HG03025 (cell line): ENCODE results near the gene ABHD2.
A peak's percentile ranks its signal among the peaks of the same experiment; 100 is the strongest.
"Not testable (repeated sequence)": the region's sequence is repeated elsewhere in the genome, so short reads cannot be mapped to it uniquely, and the experiment has no call there.

ENCODE experiments used
- ATAC-seq: cut with Tn5 transposase; IDR thresholded peaks from one replicate; pipeline ENCODE4 v1.9.1; 2021; ENCODE audit warnings: mild to moderate bottlenecking, moderate library complexity; ENCODE audit not compliant: unreplicated experiment, low FRiP score

Gene ABHD2

DNA sequence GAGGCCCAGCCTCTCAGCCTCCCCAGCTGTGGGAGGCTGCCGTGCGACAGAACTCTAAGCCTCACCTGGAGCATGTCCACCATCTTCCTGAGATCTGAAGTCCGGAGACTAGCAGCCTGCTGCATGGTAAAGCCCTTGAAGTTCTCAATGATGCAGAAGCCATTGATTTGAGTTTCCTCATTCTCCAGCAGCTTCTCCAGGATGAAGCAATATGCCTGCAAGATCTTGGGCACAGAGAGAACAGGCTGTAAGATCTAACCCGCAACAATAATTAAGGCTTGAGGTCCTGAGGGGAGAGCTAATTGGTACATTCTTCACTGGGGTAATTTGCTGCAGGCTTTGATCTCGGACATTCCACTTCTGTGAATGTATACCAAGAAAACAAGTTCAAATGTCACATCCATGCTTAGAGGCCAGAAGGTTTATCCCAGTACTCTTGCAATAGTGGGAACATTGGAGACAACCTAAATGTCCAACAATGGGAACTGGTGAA is 123.5 kb downstream of the ABHD2 start:
- ATAC-seq, result no peak

GRCh38 chr15:89215627-89216026 is 127.4 kb downstream of the ABHD2 start:
- no peak for ATAC-seq

- ATAC-seq, result no peak
Observed at GRCh38 chr15:89217031-89217430, 128.8 kb downstream of the ABHD2 start.

GRCh38 chr15:89217686-89218376 is 129.6 kb downstream of the ABHD2 start:
- ATAC-seq, result no peak

DNA sequence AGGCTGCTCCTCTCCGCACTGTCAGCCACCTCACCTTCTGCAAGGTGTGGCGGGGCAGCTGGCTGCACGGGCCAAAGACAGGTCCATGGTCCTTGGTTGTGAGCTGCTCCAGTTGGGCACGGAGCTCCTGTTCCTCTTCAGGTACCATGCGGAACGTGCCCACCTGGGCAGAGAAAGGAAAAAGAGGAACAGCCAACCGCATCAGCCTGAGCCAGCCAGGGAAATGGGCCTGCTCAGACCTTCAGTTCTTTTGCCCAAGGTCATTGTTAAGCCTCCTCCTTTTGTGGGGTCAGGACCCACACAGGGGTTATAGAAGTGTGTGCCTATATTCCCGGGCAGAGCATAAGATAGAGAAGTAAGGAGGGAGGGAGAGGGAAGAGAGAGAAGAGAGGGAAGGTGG is 130.3 kb downstream of the ABHD2 start:
- no peak for ATAC-seq

DNA sequence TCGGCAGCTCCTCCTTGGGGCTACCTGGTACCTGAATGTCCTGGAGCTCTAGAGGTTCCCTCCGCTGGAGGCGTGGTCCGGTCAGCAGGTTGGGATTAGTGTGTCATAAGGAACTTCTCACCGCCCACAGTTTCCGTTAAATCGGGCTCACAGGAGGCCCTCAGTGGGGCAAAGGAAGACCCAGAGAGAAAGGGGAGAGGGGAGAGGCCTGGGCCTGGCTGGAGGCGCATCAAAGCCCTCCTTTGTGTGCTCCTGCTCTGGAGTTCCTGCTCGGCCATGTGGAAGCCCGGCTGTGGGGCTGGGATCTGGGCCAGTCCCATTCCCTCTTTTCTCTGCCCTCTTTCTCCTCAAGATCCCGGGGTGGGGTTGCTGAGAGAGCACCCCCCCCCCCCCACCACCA is 133.3 kb downstream of the ABHD2 start, which contains the start of gene RLBP1:
TSS of gene RLBP1 (minus strand) at position 37 of the 400 bp plus-strand sequence. CDS start 2,604 bp downstream, outside the sequence.
- ATAC-seq, result no peak

DNA sequence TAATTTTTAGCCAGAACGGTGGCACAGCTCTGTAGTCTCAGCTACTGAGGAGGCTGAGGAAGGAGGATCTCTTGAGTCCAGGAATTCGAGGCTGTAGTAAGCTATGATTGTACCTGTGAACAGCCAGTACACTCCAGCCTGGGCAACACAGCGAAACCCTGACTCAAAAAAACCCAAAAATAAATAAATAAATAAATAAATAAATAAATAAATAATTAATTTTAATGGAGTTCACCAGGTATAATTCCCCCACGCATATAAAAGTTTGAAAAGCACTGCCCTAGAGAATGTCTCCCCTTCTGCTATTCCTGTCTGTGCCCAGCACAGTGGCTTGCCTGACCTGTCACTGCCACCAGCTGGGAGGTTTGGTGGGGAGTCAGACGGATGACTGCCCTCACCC is 137.3 kb downstream of the ABHD2 start:
- ATAC-seq, result no peak

GRCh38 chr15:89226359-89227221 is 138.3 kb downstream of the ABHD2 start:
- ATAC-seq, result no peak

- ATAC-seq, result no peak
Observed at GRCh38 chr15:89227425-89227824, 139.2 kb downstream of the ABHD2 start.

GRCh38 chr15:89230277-89230676 is 142.0 kb downstream of the ABHD2 start:
- no peak for ATAC-seq

DNA sequence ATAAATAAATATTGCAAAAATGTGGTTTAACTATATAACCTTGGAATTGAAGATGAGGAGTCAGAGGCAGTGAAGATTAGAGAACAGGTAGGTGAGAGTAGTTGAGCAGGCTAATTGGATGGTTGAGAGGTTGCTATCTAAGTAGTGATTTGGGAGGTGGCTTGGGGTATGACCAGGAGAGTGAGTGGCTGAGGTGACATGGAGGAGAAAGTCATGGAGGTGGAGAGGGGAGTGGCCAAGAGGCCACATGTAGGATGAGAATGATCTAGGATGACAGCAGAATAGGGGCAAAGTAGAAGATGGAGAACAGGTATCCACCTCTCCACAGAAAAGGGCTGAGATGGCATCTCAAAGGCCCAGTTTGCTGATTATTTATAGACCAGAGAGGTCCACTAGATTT is 143.6 kb downstream of the ABHD2 start:
- no peak for ATAC-seq

- not testable (repeated sequence) for ATAC-seq
Observed at GRCh38 chr15:89239883-89240810, 151.9 kb downstream of the ABHD2 start.

- ATAC-seq, result no peak
Observed at GRCh38 chr15:89243046-89243690, 154.9 kb downstream of the ABHD2 start.

- ATAC-seq, result peak; percentile 89
Observed at GRCh38 chr15:89243691-89244573, 155.7 kb downstream of the ABHD2 start, which contains the start of gene FANCI. Gene FANCI (plus strand): TSS chr15:89243979. CDS start chr15:89247648, 3,669 bp downstream.

DNA sequence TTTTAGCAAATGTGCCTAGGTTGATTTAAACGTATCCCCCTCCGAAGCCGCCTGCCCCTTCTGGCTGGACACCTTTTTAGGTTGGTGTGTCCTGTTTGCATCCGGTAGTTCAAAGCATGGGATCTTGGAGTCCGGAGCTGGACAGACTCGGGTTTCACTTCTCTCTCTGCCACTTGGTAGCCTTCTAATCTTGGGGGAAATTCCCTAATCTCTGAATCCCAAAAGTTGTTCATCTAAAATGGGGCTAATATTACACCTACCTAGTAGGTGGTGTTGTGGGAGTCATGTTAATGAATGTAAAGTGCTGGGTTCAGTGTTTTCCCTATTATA is 156.3 kb downstream of the ABHD2 start:
- ATAC-seq, result no peak

DNA sequence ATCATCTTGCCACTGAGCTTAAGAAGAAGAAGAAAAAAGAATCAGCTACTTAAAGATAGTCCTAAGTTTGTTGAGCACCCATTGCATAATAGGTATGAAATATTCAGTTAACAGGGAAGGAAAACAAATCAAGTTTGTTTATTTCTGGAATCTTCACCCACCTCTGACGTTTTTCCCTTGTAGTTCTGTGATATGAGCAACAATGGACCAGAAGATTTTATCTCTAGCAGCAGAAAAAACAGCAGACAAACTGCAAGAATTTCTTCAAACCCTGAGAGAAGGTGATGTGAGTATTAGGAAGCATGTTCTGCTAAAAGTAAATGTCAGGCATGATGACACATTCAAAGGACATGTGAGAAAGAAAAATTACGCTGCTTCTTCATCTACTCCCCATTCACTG is 159.2 kb downstream of the ABHD2 start:
- ATAC-seq, result no peak

GRCh38 chr15:89248584-89248983 is 160.3 kb downstream of the ABHD2 start:
- ATAC-seq, result no peak

DNA sequence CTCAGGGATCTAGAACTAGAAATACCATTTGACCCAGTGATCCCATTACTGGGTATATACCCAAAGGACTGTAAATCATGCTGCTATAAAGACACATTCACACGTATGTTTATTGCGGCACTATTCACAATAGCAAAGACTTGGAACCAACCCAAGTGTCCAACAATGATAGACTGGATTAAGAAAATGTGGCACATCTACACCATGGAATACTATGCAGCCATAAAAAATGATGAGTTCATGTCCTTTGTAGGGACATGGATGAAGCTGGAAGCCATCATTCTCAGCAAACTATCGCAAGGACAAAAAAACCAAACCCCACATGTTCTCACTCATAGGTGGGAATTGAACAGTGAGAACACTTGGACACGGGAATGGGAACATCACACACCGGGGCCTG is 161.9 kb downstream of the ABHD2 start:
- not testable (repeated sequence) for ATAC-seq
